IPS-NIHi7 (cell line): ENCODE results near the gene PLD1.
"Not testable (repeated sequence)": the region's sequence is repeated elsewhere in the genome, so short reads cannot be mapped to it uniquely, and the experiment has no call there.

Experiments
- DNase-seq: peaks from one replicate; pipeline ENCODE4 v3.0.0; 2012; ENCODE audit warnings: mixed read lengths; ENCODE audit errors: extremely low spot score

Gene PLD1

DNA sequence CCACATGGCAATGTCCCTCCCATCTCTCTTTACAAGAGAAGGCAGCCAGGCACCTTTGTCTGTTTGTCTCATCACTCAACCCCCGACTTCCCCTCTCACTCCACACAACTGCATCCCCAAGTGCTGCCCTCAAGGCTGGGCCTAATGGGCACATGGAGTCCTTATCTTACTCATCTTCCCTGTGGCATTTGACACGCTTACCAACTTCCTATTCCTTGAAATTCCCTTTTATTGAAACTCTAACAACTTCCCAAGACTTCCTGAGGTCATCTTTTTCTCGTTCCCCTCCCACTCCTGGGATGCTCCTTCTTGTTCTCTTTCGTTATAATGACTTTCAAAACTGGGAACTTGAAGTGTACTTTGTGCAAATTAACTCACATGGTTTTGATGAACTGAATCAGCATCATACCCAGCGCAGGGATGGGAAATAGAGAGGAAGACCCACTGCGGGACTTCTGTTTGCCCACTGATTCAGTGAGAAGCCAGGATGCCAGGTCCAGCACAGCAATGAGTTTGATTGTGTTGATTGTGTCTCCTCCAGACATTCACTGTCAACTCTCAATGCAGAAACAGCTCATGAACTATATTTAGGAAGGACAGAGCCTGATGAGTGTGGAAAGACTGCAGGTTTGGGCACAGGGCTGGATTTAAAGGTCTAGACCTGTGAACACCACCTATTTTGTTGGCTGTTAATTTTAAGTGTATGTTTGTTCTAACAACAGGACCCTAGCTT, 245.4 kb downstream of the PLD1 start:
- no peak for DNase-seq

DNA sequence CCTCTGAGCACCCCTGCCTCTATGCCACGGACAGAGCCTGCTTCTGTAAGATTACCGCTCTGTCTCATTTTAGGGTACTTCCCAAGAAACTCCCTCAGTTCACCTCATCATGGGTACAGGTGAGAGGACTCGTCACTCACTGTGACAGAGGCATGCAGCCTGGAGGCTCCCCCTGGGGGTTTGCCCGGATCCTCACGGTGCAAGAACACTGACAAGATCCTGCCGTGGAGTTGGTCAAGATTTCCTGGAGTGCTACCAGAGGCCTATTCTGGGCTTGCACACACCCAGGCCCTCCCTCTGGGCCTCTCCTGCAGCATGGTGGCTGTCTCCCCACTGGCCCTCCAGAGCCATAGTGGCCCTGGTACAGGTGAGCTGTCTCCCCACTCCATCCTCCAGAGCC, 247.0 kb downstream of the PLD1 start:
- no peak for DNase-seq

DNA sequence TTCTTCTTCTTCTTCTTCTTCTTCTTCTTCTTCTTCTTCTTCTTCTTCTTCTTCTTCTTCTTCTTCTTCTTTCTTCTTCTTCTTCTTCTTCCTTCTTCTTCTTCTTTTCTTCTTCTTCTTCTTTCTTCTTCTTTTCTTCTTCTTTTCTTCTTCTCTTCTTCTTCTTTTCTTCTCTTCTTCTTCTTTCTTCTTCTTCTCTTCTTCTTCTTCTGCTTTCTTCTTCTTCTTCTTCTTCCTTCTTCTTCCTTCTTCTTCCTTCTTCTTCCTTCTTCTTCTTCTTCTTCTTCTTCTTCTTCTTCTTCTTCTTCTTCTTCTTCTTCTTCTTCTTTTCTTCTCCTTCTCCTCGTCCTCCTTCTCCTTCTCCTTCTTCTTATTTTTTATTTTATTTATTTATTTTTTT, 247.8 kb downstream of the PLD1 start:
- DNase-seq, result not testable (repeated sequence)

DNA sequence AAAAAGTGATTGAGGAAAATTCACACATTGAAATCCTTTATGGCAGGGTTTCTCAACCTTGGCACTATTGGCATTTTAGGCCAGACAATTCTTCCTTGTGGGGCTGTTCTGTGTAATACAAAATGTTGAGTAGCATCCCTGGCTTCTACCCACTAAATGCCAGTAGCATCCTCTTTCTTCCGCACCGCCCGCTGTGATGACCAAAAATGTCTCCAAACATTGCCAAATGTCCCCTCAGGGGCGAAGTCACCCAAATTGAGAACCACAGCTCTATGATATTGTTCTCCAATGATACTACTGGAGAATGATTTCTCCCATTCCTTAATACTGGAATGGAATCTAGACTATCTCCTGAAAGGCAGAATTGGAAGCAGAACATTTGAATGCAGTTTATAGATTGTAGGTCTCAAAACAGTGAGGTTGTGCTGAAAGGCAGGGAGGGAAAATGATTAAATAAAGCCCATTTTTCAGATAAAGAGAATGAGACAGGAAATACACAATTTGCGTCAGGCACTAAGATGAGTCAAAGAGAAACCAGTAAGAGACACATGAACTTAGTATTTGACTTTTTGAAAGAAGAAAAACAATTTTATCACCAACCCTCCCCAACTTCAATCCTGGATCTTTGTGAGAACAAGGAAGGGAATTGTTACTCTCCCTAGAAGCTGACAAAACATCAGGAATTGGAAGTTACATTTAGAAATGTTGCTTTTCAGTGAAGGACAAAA, 248.5 kb downstream of the PLD1 start:
- DNase-seq, result no peak

DNA sequence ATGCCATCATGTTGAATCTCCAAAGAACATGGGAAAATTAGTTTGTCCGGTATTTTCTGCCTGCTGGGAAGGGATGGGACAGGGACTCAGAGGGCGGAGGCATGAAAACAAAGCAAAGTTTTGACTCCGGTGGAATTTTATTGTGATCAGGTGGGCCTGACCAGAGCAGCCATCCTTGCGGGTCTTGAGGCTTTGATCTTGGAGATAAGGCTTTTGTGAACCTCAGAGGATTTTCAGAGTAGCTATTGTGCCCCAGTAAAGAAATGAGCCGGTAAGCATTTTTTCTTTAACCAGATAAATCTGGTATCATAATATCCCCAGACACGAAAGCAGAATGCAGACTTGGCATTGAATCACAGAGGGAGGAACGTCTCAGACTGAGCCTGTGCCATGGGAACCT, 250.7 kb downstream of the PLD1 start:
- DNase-seq, result no peak

DNA sequence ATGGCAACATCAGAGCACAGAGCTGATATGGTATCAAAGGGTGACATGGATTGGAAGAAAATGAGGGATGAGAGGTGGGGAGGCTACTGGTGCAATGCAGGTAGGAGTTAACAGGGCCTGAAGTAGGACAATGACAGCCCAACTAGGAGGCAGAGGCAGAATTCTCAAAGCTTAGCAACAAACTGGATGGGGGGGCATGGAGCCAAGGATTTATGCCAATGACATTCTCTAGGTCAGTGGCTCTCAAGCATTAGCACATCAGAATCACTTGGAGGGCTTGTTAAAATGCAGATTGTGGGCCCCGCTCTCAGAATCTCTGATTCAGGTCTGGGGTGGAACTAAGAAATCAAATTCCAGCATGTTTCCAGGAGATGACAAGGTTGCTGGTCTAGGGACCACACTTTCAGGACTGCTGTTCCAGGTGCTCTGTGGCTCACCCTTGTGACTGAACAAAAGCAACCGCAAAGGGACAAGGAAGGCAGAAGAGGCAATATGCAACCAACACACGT, 252.0 kb downstream of the PLD1 start:
- no peak for DNase-seq

DNA sequence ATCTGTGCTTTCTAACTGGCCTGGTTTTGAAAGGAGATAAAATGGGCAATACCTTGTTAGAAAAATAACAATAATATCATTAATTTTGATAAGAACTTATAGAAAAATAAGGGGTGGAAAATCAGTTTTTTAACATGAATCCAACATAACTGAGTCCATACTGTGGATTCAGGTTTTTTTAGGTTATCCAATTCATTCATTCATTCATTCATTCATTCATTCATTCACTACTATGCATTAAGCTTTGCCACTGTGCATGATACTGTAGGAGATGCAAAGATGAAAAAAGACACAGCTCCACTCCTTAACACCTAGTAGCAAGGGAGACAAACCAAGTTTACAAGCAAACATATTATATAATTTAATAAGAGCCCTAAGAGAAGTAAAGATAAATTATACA, 253.1 kb downstream of the PLD1 start:
- no peak for DNase-seq

DNA sequence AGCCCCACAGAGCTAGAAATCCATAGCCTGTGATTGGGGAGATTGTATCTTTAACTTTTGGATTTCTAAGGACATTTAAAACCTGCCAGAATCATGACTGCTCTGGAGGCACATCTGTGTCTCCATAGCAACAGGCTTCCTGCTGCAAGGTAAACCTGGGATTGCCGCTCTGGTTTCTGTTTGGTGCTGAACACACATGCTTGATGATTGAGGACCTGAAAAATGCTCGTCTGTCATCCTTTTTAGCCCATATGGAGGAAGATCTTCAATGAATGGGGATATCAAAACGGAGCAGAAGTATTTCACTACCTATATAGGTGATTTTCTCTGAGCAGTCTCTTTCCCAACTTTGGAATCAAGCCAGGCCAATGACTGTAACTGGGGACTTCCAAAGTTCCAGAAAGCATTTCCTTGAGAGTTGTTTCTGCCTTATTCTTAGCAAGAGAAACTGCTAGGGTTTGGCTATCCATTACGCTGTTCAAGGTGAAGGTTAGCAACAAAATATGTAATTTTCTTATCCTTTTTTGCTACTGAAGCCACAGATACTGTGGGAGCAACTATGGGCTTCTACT, 253.6 kb downstream of the PLD1 start:
- no peak for DNase-seq

DNA sequence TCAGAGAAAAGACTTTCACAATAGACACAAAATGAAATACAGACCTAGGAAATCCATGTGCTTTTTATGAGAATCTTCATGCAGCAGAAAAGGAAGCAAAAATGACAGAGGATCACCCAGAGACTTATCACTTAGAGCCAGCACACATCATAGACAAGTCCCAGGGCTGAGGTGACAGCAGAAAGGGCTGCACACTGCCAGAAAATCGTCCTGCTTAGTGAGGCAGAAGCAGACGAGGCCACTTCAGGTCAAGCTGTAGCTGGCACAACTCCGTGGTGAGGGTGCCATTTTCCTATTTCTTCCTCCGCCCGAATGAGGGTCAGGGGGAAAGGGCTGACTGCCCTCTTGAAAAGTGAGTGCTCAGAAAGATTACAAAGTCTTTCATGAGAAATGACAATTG, 254.1 kb downstream of the PLD1 start:
- no peak for DNase-seq

DNA sequence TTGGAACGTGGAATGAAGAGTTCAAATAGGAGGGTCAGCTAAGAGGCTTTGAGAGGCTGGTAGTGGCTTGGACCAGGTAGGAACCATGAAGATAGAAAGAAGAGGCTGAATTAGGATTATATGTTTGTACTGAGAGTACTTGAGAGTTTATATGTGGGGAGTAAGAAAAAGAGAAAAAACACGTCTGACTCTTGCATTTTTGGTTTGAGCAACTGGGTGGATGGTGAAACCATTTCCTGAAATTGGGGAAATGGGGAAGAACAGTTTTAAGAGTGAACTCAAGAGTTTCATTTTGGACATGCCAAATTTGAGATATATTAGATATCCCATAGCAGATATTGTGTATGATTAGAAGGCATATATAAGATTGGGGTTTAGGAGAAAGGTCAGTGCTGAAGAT, 257.2 kb downstream of the PLD1 start:
- no peak for DNase-seq

DNA sequence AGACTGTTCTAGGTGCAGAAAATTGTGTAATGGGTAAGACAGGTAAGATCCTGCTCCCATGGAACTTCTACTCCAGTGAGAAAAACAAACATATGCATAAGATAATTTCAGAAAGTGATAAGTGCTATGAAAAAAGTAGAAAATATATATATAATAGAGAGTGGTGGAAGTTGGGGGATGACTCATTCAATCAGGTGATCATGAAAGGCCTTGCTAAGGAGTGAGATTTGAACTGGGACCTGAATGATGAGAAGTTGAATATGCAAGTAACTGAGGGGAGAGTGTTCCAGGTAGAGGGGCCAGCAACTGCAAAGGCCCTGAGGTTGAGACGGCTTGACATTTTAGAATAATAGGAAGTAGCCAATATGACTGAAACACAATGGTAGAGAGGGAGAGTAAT, 257.8 kb downstream of the PLD1 start:
- DNase-seq, result no peak

DNA sequence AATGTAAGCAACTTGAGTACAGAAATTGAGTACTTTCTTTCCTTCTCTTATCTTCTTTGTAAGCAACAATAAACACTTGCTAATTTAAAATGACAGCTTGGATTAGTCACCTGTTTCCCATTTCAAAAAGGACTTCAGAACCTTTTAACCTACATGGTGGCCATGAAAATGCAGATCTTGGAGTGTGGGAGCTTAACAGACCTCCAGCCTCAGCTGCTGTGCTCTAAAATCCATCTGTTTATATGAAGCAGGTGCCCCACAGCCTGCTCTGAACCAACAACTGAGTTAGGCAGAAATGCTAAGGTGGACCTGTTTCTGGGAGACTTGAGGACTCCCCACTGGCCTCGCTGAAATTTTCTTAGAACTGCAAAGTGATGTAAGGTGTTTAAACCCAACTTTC, 259.0 kb downstream of the PLD1 start:
- DNase-seq, result no peak
